ENCODE data around the gene ATP1A4. TPM values are rescaled to one million over a fixed set of nuclear protein-coding genes. Genes with fewer than 3 reads are reported as not detected.

The ATP1A4 gene
- total RNA-seq, 8 experiments from 2014 or later: 0.17 to 0.57 (median 0.21) TPM; not detected in 2

GRCh38 chr1:160228431-160228830, 77.0 kb downstream of the ATP1A4 start:
- H3K27ac ChIP-seq: no peak overlapping the region
- H3K4me3 ChIP-seq: no peak overlapping the region
- in situ Hi-C loops (cut with MboI; ENCODE audit: low pct_unique_long_range_greater_than_20kb in 2 of 9, low sequenced_read_pairs in 9 of 9, unreplicated experiment in 9 of 9): loop anchor here in 1 of 9 experiments (25.0 kb wide), 1 partner anchor 291 kb away; the partner anchor contains the start of genes IGSF9 and TAGLN2
- H3K4me1 ChIP-seq (replicated peaks in 1 of 2): no peaks in the 10 kb centered on the region
- ATAC-seq (replicated peaks in 6 of 8): no peak

GRCh38 chr1:160232911-160233310, 81.5 kb downstream of the ATP1A4 start:
- Histone ChIP-seq H3K4me1 (replicated peaks in 1 of 2) (no peaks in the 10 kb centered on the region), H3K4me3 (no peak overlapping the region), H3K27ac (no peak overlapping the region)
- ATAC-seq (replicated peaks in 6 of 8): no peak
- in situ Hi-C loops (cut with MboI; ENCODE audit: low pct_unique_long_range_greater_than_20kb in 2 of 9, low sequenced_read_pairs in 9 of 9, unreplicated experiment in 9 of 9): loop anchor here in 1 of 9 experiments (25.0 kb wide), 1 partner anchor 296 kb away; the partner anchor contains the start of genes IGSF9 and TAGLN2

Other genes starting within 250 kb of the ATP1A4 start
- gene TAGLN2, start 226.1 kb upstream of the ATP1A4 start, total RNA-seq: 100 to 1,000 TPM in 4 of 8 experiments, 10 to 100 TPM in 3, 1 to 10 TPM in 1; 9.4 to 296 (median 93.0) TPM
- gene IGSF9, start 206.0 kb upstream of the ATP1A4 start, total RNA-seq: 10 to 100 TPM in 2 of 8 experiments, 1 to 10 TPM in 4, under 1 TPM in 2; 0.59 to 16.2 (median 3.4) TPM
- gene SLAMF9, start 197.4 kb upstream of the ATP1A4 start, total RNA-seq: under 1 TPM in 1 of 8 experiments, not detected in 7; 0.43 TPM
- 10 to 100 TPM in 4 of 8 experiments, 1 to 10 TPM in 4; 5.5 to 12.3 (median 10.3) TPM for gene PIGM, start 119.6 kb upstream of the ATP1A4 start, total RNA-seq
- 1 to 10 TPM in 2 of 8 experiments, under 1 TPM in 6; 0.18 to 3.9 (median 0.50) TPM for gene KCNJ10, start 81.4 kb upstream of the ATP1A4 start, total RNA-seq
- gene KCNJ9, start 70.1 kb upstream of the ATP1A4 start, total RNA-seq: 1 to 10 TPM in 5 of 8 experiments, under 1 TPM in 3; 0.18 to 9.5 (median 3.8) TPM
- gene IGSF8, start 53.0 kb upstream of the ATP1A4 start, total RNA-seq: 10 to 100 TPM; 18.6 to 47.4 (median 39.4) TPM
- 10 to 100 TPM in 1 of 8 experiments, 1 to 10 TPM in 4, under 1 TPM in 3; 0.54 to 53.5 (median 1.2) TPM for gene ATP1A2, start 35.8 kb upstream of the ATP1A4 start, total RNA-seq
- gene CASQ1, start 39.0 kb downstream of the ATP1A4 start, total RNA-seq: under 1 TPM in 7 of 8 experiments, not detected in 1; 0.16 to 0.81 (median 0.21) TPM
- 100 to 1,000 TPM in 2 of 8 experiments, 10 to 100 TPM in 6; 26.4 to 322 (median 66.3) TPM for gene PEA15, start 53.8 kb downstream of the ATP1A4 start, total RNA-seq
- gene DCAF8, start 110.9 kb downstream of the ATP1A4 start, total RNA-seq: 100 to 1,000 TPM in 6 of 8 experiments, 10 to 100 TPM in 2; 81.9 to 232 (median 129) TPM
- 10 to 100 TPM; 27.4 to 55.5 (median 41.3) TPM for gene PEX19, start 133.5 kb downstream of the ATP1A4 start, total RNA-seq
- gene COPA, start 191.6 kb downstream of the ATP1A4 start, total RNA-seq: 100 to 1,000 TPM; 134 to 326 (median 200) TPM
- gene NCSTN, start 191.8 kb downstream of the ATP1A4 start, total RNA-seq: 10 to 100 TPM; 44.0 to 94.2 (median 68.4) TPM
- 10 to 100 TPM in 3 of 8 experiments, 1 to 10 TPM in 1, under 1 TPM in 3, not detected in 1; 0.22 to 39.8 (median 4.7) TPM for gene NHLH1, start 215.5 kb downstream of the ATP1A4 start, total RNA-seq
- 10 to 100 TPM in 5 of 8 experiments, 1 to 10 TPM in 2, under 1 TPM in 1; 0.46 to 98.3 (median 54.1) TPM for gene VANGL2, start 249.0 kb downstream of the ATP1A4 start, total RNA-seq

All from motor neuron (in vitro differentiated cells).